Measurements from ENCODE around the gene B3GALT6. TPM values are rescaled to one million over a fixed set of nuclear protein-coding genes. Genes with fewer than 3 reads are reported as not detected.
A peak's percentile ranks its signal among the peaks of the same experiment; 100 is the strongest.

Gene B3GALT6
- total and polyA plus RNA-seq, 11 donors, result 6.7 to 21.4 (median 11.2) TPM

DNA sequence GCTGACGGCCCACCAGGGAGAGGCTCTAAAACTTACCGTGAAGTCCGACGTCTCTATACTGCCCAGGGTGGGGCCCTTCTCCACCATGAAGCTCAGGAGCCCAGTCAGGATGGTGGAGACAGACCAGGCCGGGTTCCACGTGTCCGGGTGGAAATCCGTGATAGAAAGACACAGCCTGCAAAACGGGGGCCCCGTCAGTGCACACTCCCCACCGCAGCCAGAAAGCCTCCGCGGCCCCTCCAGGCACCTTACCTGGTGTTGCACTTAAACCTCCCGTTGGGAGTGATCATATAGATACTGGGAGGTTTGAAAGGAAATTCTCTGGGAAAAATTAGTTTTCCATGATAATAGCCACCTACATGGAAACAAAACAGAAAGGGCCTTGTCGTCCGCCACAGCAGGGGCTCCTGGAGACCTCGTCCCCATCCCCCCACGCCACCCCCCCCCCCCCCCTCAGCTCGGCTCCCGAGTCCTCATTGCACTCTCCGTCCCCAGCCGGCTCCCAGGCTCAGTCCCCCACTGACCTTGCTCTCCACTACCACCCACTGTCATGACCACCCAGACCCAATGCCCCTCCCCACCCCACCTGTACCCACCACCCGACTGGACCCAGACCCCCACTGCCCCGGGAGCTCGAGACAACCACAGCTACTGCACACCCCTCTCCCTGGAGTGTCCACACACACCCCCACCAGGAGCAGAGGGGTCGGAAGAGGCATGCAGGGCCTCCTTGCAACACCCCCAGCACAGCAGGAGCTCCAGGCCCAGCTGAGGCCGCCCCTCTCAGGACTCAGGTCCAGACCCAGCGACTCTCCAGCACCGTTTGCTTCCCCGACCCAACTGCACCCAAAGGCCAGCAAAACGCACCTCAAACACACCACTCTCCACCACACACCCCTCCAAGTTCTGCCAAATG lies 25.2 kb downstream of the B3GALT6 start:
- Histone ChIP-seq H3K9me3 (no peaks in the 10 kb centered on the region), H3K4me3 (no peak overlapping the region), H3K27me3 (no peaks in the 10 kb centered on the region), H3K4me1 (peaks cover 0 to 28% (median 14%) of the 10 kb centered on the region in 12 donors), H3K36me3 (peaks cover 0 to 82% (median 70%) of the 10 kb centered on the region in 9 donors), H3K27ac (no peak overlapping the region)
- intact Hi-C loops (cut with DNase I), result no loop called here
- WGBS, 4 donors, result 90 to 95% (median 93%) methylated on average over 22 to 31 of the region's 31 CpGs
- ATAC-seq (no peak), DNase-seq (peak in 1 of 5 donors; percentile 54)
- TF ChIP-seq, protein P1, sequence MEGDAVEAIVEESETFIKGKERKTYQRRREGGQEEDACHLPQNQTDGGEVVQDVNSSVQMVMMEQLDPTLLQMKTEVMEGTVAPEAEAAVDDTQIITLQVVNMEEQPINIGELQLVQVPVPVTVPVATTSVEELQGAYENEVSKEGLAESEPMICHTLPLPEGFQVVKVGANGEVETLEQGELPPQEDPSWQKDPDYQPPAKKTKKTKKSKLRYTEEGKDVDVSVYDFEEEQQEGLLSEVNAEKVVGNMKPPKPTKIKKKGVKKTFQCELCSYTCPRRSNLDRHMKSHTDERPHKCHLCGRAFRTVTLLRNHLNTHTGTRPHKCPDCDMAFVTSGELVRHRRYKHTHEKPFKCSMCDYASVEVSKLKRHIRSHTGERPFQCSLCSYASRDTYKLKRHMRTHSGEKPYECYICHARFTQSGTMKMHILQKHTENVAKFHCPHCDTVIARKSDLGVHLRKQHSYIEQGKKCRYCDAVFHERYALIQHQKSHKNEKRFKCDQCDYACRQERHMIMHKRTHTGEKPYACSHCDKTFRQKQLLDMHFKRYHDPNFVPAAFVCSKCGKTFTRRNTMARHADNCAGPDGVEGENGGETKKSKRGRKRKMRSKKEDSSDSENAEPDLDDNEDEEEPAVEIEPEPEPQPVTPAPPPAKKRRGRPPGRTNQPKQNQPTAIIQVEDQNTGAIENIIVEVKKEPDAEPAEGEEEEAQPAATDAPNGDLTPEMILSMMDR (IDR thresholded peaks at IDR 0.05), result no peak
- no peak for TF ChIP-seq POLR2A (IDR thresholded peaks at IDR 0.05)

DNA sequence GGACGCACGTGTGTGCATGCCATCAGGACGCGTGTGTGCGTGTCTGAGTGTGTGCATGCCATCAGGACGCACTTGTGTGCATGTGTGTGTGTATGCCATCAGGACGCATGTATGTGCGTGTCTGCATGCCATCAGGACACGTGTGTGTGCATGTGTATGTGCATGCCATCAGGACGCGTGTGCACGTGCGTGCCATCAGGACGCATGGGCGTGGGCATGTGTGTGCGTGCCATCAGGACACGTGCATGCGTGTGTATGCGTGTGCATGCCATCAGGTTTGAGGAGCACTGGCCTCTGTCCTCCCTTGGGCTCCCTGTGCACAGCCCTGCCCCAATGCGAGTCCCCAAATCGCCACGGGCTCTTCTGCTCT lies 27.1 kb downstream of the B3GALT6 start:
- Histone ChIP-seq H3K36me3 (peaks cover 0 to 82% (median 73%) of the 10 kb centered on the region in 9 donors), H3K4me1 (peaks cover 0 to 28% (median 14%) of the 10 kb centered on the region in 12 donors), H3K27ac (no peak overlapping the region), H3K27me3 (no peaks in the 10 kb centered on the region), H3K9me3 (no peaks in the 10 kb centered on the region), H3K4me3 (no peak overlapping the region)
- TF ChIP-seq, protein P1 (IDR thresholded peaks at IDR 0.05), result no peak
- no peak for TF ChIP-seq POLR2A (IDR thresholded peaks at IDR 0.05)
- WGBS, 4 donors, result 90 to 95% (median 94%) methylated on average over 22 of the region's 22 CpGs
- intact Hi-C loops (cut with DNase I), result no loop called here
- ATAC-seq, result peak in 1 of 4 donors; percentile 11
- DNase-seq, result no peak

DNA sequence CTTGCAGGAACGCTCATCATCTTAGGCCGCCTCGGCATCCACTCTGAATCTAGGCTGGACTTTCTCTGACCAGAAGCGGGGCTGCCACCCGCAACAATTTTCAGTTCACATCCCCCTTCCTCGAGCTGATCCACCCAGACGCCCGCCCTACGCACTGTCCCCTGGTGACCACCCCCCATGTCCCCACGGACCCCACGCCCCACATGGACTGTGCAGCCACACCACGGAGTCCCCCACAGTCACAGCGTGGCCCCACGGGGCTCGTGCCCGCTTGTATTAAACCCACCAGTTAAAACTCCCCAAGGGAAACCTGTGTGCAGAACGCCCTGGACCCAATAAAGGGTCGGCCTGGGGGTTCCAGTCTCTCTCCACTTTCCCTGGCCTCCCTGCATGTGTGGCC lies 27.5 kb downstream of the B3GALT6 start:
- intact Hi-C loops (cut with DNase I), result no loop called here
- 92 to 94% (median 94%) methylated on average over 12 to 18 of the region's 18 CpGs for WGBS, 4 donors
- Histone ChIP-seq H3K9me3 (no peaks in the 10 kb centered on the region), H3K4me1 (peaks cover 0 to 28% (median 14%) of the 10 kb centered on the region in 12 donors), H3K36me3 (peaks cover 0 to 82% (median 73%) of the 10 kb centered on the region in 9 donors), H3K27ac (no peak overlapping the region), H3K4me3 (no peak overlapping the region), H3K27me3 (no peaks in the 10 kb centered on the region)
- TF ChIP-seq, protein P1 (IDR thresholded peaks at IDR 0.05), result no peak
- no peak for TF ChIP-seq POLR2A (IDR thresholded peaks at IDR 0.05)
- peak in 1 of 5 donors; percentile 44 for DNase-seq
- peak in 1 of 4 donors; percentile 9 for ATAC-seq

DNA sequence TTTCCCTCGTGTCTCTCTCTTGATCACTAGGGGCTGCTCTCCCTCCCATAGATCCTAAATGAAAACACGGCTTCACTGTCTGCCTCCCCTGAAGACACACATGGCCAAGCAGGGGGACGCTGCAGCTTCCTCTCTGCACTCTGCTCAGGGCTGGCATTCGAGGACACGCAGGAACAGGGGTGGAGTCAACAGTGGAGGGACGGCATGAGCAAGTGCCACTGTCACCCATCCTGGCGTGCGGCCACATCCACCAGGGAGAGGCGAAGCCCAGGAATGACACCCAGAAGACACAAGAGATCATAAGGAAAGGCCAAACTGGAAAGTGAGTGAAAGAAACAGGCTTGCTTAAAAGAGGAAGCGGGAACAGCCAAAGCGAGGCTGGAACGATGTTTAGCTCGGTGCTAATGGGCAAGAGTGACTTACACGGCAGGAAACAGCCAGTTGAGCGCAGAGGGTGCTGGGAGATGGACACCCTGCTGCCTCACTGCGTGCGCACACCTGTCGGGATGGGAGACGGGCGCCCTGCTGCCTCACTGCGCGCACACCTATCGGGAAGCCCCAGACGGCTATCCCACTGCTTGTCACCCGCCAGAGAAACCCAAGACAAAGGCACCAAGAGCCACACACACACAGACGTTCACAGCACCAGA lies 28.0 kb downstream of the B3GALT6 start:
- Histone ChIP-seq H3K36me3 (peaks cover 0 to 82% (median 73%) of the 10 kb centered on the region in 9 donors), H3K4me1 (peaks cover 0 to 28% (median 14%) of the 10 kb centered on the region in 12 donors), H3K4me3 (no peak overlapping the region), H3K27me3 (no peaks in the 10 kb centered on the region), H3K27ac (peak overlapping the region in 2 of 12 donors; percentile 39 to 42), H3K9me3 (no peaks in the 10 kb centered on the region)
- intact Hi-C loops (cut with DNase I), result no loop called here
- peak in 3 of 4 donors; percentile 60 to 72 (median 62) for ATAC-seq
- 73 to 79% (median 77%) methylated on average over 26 of the region's 26 CpGs for WGBS, 4 donors
- TF ChIP-seq, protein P1 (IDR thresholded peaks at IDR 0.05), result no peak
- no peak for TF ChIP-seq POLR2A (IDR thresholded peaks at IDR 0.05)
- DNase-seq, result peak in 2 of 5 donors; percentile 54 to 66
